ENCODE results near the gene ADD3.

The ADD3 gene

DNA sequence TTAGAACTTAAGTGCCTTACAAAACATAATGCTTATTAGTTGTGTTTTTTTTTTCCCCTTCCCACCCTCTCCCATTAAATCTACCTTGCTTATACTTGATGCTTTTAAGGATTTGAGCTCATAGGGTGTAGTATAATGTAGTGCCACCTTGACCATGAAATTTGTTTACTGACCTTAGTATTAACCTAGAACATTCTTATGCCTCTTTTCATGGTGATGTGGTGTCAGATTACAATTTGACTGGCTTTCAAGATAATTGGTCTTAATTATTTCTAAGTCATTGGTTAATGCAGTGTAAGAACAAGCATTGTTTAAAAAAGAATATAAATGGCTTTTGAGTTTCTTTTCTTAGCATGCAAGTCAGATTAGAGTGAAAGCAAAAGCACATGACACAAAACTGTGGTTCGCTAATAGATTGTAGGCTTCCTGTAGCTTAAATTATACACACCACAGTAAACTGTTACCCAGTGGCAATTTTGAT lies 61.8 kb downstream of the ADD3 start (continued):
- no peak for TF ChIP-seq REST (tag by site-specific recombination; IDR thresholded peaks at IDR 0.05)
- TF ChIP-seq ZNF843 (tag by site-specific recombination; IDR thresholded peaks at IDR 0.05), result peak; percentile 94
- TF ChIP-seq ZNF585B (tag by site-specific recombination; IDR thresholded peaks at IDR 0.05), result no peak
- no peak for TF ChIP-seq ZNF549 (tag by site-specific recombination; IDR thresholded peaks at IDR 0.05)
- TF ChIP-seq ZNF76 (tag by site-specific recombination; IDR thresholded peaks at IDR 0.05; ENCODE audit: borderline replicate concordance, low read depth), result no peak
- no peak for TF ChIP-seq HOXA7 (CRISPR knock-in tag; IDR thresholded peaks at IDR 0.05; ENCODE audit: borderline replicate concordance)
- no peak for TF ChIP-seq ZBTB7A (tag by site-specific recombination; IDR thresholded peaks at IDR 0.05; ENCODE audit: low read depth)
- TF ChIP-seq, protein P1, sequence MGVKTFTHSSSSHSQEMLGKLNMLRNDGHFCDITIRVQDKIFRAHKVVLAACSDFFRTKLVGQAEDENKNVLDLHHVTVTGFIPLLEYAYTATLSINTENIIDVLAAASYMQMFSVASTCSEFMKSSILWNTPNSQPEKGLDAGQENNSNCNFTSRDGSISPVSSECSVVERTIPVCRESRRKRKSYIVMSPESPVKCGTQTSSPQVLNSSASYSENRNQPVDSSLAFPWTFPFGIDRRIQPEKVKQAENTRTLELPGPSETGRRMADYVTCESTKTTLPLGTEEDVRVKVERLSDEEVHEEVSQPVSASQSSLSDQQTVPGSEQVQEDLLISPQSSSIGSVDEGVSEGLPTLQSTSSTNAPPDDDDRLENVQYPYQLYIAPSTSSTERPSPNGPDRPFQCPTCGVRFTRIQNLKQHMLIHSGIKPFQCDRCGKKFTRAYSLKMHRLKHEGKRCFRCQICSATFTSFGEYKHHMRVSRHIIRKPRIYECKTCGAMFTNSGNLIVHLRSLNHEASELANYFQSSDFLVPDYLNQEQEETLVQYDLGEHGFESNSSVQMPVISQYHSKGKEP (tag by site-specific recombination; IDR thresholded peaks at IDR 0.05), result peak; percentile 79
- no peak for TF ChIP-seq ZNF514 (tag by site-specific recombination; IDR thresholded peaks at IDR 0.05)
- no peak for TF ChIP-seq ZNF174 (tag by site-specific recombination; IDR thresholded peaks at IDR 0.05)
- no peak for TF ChIP-seq ZNF16 (tag by site-specific recombination; IDR thresholded peaks at IDR 0.05; ENCODE audit: low read depth)
- TF ChIP-seq ZNF10 (tag by site-specific recombination; IDR thresholded peaks at IDR 0.05), result no peak
- no peak for TF ChIP-seq ZNF221 (tag by site-specific recombination; IDR thresholded peaks at IDR 0.05; ENCODE audit: borderline replicate concordance)
- TF ChIP-seq ZNF350 (tag by site-specific recombination; IDR thresholded peaks at IDR 0.05), result no peak
- TF ChIP-seq ZNF23 (tag by site-specific recombination; IDR thresholded peaks at IDR 0.05; ENCODE audit: borderline replicate concordance), result no peak
- TF ChIP-seq ZNF157 (tag by site-specific recombination; IDR thresholded peaks at IDR 0.05), result no peak; the same call in 1 of the 2 replicates
- peak; percentile 60 for TF ChIP-seq ZNF629 (tag by site-specific recombination; IDR thresholded peaks at IDR 0.05)
- no peak for TF ChIP-seq ZNF510 (tag by site-specific recombination; IDR thresholded peaks at IDR 0.05; ENCODE audit: insufficient replicate concordance)
- no peak for TF ChIP-seq GLIS1 (tag by site-specific recombination; IDR thresholded peaks at IDR 0.05)
- TF ChIP-seq ZNF664 (tag by site-specific recombination; IDR thresholded peaks at IDR 0.05), result no peak
- no peak for TF ChIP-seq ZNF837 (tag by site-specific recombination; IDR thresholded peaks at IDR 0.05)
- no peak for TF ChIP-seq ZNF660 (tag by site-specific recombination; IDR thresholded peaks at IDR 0.05)
- TF ChIP-seq, protein P2, sequence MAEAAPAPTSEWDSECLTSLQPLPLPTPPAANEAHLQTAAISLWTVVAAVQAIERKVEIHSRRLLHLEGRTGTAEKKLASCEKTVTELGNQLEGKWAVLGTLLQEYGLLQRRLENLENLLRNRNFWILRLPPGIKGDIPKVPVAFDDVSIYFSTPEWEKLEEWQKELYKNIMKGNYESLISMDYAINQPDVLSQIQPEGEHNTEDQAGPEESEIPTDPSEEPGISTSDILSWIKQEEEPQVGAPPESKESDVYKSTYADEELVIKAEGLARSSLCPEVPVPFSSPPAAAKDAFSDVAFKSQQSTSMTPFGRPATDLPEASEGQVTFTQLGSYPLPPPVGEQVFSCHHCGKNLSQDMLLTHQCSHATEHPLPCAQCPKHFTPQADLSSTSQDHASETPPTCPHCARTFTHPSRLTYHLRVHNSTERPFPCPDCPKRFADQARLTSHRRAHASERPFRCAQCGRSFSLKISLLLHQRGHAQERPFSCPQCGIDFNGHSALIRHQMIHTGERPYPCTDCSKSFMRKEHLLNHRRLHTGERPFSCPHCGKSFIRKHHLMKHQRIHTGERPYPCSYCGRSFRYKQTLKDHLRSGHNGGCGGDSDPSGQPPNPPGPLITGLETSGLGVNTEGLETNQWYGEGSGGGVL (tag by site-specific recombination; IDR thresholded peaks at IDR 0.05), result no peak
- no peak for TF ChIP-seq ZNF266 (tag by site-specific recombination; IDR thresholded peaks at IDR 0.05; ENCODE audit: low read depth)
- TF ChIP-seq KLF16 (tag by site-specific recombination; IDR thresholded peaks at IDR 0.05), result no peak
- no peak for TF ChIP-seq ZNF530 (tag by site-specific recombination; IDR thresholded peaks at IDR 0.05; ENCODE audit: low read depth)
- TF ChIP-seq IKZF3 (tag by site-specific recombination; IDR thresholded peaks at IDR 0.05), result peak; percentile 94
- no peak for TF ChIP-seq ZNF416 (tag by site-specific recombination; IDR thresholded peaks at IDR 0.05)
- TF ChIP-seq ZNF488 (tag by site-specific recombination; IDR thresholded peaks at IDR 0.05), result no peak
- no peak for TF ChIP-seq ZNF768 (tag by site-specific recombination; IDR thresholded peaks at IDR 0.05)
- TF ChIP-seq, protein P3, sequence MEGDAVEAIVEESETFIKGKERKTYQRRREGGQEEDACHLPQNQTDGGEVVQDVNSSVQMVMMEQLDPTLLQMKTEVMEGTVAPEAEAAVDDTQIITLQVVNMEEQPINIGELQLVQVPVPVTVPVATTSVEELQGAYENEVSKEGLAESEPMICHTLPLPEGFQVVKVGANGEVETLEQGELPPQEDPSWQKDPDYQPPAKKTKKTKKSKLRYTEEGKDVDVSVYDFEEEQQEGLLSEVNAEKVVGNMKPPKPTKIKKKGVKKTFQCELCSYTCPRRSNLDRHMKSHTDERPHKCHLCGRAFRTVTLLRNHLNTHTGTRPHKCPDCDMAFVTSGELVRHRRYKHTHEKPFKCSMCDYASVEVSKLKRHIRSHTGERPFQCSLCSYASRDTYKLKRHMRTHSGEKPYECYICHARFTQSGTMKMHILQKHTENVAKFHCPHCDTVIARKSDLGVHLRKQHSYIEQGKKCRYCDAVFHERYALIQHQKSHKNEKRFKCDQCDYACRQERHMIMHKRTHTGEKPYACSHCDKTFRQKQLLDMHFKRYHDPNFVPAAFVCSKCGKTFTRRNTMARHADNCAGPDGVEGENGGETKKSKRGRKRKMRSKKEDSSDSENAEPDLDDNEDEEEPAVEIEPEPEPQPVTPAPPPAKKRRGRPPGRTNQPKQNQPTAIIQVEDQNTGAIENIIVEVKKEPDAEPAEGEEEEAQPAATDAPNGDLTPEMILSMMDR (tag by site-specific recombination; IDR thresholded peaks at IDR 0.05), result no peak

Data from HEK293 (cell line).